22Rv1 (cell line): ENCODE results near the gene CLSTN3.

Experiments used
- ZFX ChIP-seq: fragments of 450-650 bp; IDR thresholded peaks from 2 replicates; pipeline ENCODE4 v1.6.1; 2017; ENCODE audit warnings: antibody characterized with exemption, borderline replicate concordance
- TF ChIP-seq, protein P1 (sequence below): fragments of 450-650 bp; IDR thresholded peaks from 2 replicates; pipeline ENCODE4 v1.5.1; 2017; ENCODE audit warnings: mild to moderate bottlenecking

DNA sequence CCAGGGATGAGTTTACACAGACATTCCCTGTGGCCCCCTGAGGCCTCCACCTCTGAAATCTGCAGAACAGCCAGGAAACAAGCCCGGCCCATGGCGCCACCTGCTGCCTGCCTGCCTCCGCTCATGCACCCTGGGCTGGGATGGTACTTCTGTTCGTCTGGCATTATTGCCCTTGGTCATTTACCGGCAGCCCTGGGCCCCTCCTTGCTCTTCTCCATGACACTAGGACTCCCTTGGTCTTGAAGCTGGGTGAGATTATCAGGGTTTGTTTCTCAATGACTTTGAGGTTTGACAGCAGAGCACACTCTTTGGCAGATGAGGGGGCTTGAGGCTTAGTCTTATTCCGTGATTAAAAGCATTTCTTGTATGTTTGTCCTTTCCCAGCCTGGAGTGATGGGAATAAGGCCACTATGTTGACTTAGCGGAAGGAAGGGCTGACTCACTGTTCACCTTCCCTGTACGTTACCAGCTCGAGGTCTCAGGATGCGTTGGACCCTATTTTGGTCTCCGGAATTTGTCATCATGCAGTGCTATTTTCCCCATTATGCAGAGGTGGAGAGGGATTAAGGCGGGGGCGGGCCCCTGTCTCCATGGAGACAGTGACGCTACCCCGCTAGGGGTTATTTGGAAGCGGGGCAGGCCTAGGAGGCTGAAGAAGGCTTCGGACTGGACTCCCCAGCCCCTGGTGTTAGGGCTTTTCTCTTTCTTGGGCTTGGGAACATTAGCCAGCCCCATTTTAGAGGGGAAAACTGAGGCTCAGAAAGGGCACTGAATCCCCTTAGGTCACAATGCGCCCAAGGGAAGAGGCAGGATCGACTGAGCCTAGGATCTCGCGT lies 58.6 kb downstream of the CLSTN3 start:
- TF ChIP-seq, protein P1, sequence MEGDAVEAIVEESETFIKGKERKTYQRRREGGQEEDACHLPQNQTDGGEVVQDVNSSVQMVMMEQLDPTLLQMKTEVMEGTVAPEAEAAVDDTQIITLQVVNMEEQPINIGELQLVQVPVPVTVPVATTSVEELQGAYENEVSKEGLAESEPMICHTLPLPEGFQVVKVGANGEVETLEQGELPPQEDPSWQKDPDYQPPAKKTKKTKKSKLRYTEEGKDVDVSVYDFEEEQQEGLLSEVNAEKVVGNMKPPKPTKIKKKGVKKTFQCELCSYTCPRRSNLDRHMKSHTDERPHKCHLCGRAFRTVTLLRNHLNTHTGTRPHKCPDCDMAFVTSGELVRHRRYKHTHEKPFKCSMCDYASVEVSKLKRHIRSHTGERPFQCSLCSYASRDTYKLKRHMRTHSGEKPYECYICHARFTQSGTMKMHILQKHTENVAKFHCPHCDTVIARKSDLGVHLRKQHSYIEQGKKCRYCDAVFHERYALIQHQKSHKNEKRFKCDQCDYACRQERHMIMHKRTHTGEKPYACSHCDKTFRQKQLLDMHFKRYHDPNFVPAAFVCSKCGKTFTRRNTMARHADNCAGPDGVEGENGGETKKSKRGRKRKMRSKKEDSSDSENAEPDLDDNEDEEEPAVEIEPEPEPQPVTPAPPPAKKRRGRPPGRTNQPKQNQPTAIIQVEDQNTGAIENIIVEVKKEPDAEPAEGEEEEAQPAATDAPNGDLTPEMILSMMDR: peak; percentile 78
- TF ChIP-seq ZFX: no peak
